Activated T-cell treated with anti-CD3 and anti-CD28 coated beads for 24 hours (primary cell): ENCODE data around the gene PACRG.

ENCODE experiments used
- DNase-seq: peaks from one replicate; pipeline ENCODE4 v3.0.0-alpha.2; 2020; ENCODE audit warnings: low read depth

PACRG gene

DNA sequence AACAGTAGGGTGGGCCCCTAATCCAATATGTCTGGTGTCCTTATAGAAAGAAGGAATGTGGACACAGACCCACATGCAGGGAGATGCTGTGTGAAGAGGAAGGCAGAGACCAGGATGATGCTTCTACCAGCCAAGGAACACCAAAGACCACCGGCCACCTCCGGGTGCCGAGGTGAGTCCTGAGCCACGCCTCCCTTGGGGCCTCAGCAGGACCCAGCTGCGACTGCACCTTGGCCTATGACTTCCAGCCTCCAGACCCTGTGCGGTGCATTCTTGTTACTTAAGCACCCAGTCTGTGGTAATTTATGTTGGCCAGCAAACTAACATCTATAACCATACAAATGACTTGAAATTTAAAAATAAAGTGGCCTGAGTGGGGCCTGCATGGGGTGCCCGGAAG, 607.3 kb downstream of the PACRG start:
- no peak for DNase-seq

DNA sequence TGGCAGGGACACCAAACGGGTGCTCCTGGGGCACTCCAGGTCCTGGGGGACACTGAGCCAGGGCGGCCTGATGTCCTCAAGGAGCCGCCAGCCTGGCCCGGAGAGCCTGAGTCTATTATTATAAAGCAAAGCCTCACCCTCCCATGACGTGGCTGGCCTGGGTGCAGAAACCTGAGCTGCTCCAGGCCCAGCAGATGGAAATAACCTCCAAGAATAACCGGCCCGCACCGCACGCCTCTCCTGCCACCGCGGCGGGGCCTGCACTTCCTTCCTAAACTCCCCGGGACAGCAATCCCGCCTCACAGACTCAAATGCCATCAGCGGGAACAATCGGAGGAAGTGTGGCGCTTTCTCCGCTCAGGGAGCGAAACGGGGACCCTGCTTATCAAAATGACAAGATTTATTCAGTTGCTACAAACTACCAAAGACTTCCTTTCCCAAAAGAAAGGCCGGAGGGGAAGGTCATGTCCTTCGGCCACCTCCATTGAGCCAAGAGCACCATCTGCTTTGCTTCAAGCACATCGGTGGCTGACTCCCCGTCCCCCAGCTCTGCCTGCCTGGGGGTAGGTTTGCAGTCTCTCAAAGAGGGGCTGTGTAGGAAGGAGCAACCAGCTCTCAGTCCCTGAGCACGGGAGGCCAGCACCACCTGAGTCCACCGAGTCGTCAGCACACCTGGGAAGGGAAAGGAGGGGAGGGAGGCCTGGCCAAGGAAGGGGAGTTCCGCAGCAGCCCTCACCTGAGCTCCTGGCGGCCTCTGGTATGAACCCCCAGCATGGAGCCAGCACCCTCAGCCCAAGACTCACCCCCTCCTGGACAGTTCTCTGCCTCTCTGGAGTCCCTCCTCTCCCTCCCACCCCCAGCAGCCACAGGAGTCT, 608.1 kb downstream of the PACRG start:
- DNase-seq: no peak

DNA sequence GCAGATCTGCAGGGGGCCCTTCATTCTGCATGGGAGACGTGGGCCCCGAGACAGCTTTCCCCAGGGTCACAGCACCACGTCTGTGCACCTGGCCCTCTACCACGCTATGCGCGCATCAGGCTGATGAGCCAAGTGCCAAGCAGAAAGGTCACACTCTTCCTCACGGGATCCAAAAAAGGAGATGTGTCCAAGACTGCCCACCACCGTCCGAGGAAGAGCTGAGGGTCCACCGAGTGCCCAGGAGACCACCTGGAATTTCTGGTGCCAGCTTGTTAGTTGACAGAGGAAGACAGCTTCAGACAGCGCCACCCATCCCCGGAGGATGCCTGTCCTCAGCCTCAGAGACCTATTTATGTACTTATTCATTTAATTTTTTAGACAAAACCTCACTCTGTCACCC, 609.2 kb downstream of the PACRG start:
- no peak for DNase-seq

DNA sequence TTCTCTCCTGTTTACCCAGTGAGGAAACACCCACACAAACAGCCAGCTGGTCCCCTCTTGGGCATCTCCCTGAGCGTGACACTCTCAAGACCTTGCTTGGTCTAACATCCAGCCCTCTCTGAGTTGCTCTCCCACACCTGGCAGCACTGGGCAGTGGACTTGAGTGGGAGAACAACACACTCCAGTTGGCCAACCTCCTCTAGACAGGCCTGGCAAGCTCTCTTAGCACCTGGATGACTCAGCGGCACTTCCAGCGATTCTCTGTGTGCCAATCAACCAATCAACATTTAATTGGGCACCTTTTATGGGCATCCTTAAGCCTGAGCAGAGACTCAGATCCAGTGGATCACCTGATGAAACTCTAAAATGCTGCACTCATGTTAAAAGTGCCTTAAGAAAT, 610.2 kb downstream of the PACRG start:
- no peak for DNase-seq

DNA sequence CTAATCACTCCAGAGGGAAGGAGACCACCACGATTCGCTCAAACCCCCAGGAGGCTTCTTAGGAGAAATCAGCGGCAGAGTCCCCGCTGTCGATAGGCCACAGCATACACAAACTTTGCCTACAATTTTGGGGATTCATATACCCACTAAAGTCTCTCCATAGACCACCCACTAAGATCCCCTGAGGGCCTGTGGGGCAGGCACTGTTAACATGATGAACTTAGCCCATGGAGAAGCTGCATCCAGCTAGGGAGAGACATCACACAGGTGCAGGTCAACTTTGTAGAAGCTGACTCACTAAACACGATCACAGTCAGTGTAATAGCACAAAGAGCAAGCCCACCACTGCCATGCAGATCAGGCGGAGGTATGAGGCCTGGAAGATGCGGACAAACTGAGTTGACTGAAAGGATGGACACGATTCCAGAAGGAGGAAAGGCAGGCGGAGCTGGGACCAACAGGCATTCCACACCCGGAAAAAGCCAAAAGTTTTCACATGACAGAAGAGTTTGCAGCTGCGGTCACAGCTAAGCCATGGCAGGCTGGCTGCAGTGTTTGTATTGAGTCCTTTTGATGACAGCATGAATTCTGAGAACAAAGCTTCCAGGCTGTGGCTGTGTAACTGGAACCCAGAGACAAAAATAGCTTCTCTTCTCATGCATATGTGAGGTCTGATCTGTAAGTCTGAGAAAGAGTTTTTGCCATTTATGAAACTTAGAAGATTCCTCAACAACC, 611.1 kb downstream of the PACRG start:
- no peak for DNase-seq

DNA sequence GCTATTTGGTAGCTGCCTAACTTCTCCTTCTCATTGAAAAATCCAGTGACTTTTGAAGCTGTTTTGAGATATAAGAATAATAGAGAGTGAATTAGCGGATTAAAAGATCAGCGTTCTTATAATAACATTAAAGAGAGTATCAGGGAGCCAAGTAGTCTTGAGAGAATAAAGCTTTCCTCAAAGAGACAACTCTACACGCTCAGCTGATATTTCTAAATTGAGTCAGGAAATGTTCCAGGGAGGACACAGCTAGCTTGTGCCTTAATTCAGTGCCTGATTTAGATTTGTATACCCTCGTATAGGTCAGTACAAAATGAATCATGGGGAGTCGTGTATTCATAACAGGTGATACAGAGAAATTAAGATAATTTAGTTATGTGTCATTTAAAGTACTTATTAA, 611.7 kb downstream of the PACRG start:
- no peak for DNase-seq

DNA sequence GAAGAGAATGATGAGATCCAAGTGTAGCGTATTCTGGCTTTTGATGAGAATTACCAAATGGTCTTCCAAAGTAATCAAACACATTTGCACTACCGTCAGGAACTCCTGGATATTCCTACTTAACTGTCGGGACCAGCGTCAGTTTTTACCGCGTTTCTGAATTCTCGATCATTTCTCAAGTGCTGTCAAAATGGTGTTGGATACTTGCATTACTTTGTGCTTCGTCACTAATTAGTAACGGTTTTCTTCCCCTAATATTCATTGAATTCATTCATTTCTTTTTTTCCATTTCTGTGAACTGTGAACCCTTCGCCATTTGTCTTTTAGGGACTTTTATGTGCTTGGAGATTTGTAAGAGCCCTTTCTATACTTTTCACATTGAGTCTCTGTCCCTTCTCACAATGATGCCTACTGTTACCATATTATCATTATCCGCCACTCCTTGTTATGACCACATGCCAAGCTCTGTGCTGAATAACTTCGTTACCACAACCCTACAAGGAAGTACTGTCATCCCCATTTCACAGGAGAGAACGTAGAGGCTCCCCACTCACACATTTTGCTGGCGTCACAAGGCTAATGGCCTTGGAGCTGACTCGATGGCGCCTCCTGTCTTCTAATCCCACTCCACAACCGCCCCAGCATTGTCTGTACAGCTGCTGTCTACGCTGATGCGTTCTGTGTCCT, 612.6 kb downstream of the PACRG start:
- DNase-seq: no peak

DNA sequence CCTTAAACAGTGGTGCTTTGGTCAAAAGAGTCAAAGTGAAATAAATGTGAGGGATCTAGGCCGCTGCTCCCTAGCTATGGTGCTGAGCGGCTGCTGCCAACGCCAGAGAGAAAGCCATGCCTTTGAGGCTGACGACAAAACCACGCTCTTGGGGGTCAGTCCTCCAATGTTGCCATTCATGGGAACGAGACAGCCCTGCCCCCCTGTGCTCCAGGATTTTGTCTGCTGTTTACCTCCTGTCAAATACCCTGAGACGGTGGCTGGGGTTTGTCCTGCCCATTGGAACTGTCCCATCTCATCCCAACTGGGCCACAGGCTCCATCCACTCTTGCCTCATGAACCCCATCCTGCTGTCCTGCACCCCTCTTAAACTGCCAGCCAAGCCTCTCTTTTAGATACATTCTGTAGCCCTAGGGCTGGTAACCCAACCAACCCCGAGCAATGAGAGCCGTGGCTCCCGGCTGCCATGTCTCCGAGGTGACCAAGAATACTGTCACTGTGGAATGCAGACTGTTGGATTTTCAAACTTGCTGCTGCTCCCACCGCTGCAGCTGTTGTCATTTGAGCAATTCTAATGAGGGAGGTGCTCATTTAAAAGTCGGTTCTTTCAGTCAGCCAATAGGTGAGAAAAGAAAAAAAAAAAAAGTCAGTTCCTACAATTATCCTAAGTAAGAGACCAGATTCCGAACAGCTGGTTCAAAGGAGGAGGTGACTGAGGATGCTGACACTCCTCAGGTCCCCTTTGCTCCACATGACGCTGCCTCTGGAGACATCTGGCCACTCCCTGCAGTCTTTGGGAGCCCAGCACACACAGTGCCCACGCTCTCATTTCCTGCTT, 613.7 kb downstream of the PACRG start:
- no peak for DNase-seq

DNA sequence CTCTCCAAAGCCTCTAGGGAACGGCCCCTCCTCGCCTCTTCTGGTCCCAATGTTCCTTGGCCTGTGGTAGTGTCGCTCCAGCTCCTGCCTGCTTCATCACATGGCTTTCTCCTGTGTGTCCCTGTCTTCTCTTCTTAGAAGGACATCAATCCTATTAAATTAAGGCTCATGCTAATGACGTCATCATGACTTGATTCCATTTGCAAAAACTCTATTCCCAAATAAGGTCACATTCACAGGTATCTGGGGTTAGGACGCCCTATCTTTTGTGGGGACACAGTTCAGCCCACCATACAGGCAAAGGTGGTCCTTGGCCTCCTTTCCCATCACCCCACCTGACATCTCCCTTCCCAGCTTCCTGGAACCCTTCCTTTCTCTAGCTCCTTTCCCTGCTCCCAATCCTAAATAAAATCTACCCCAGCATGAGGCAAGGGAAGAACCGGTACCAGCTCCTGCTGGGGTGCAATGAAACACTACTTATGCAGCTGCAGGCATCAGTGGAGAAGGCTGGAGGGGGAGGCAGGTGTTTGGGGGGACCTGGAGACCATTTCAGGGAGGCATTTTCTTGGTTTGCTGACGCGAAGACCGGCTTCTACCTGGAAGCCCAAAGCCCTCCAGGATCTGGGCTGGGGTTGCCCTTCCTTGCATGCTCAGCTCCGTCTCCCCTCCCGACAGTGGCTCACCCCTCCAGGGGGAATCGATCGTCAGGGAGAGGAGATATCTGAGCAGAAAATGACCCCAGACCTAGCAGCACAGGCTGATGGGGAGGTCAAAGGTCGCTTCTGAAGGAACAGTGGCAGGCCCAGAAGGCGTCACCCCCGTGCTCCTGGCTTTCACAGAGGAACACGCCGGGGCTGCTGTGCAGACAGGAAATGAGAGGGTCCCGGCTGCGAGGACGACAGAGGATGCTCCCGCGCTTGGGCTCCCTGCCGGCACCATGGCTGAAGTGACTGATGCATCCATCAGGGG, 615.1 kb downstream of the PACRG start:
- DNase-seq: no peak

DNA sequence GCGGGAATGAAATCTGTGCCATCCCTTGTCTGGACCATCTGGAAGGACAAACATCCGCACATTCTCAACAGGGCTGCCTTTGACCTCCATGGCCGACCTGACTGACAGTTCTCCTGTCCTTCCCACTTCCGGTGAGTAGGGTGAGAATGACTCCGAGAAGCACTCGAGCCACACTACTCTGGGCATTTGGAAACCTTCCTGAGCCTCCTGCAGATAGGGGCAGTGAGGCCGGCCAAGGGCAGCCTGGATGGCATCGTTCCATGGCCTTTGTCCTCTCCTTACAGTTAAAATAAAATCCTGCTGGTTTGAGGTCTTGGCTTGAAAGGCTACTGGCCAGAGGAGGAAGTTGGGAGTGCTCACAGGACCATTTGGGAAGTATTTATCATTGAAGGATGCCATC, 615.8 kb downstream of the PACRG start:
- no peak for DNase-seq

DNA sequence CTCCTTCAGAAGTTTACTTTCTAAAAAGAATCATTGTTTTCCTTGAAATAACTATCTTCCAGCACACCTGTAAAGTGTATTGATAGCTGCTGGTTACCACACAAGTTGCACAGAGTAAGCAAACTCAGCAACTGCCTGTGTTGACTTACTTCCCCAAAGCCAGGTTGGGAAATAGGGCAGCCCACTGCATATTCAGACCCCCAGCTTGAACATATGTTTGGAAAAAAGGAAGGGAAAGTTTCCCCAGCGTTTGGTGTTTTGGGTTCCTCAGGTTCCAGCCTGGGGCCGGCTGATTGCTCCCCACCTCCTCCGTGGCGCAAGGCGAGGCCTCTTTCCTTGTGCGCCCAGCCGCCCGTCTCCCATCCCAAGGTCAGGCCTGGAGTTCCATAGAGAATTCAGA, 616.6 kb downstream of the PACRG start:
- DNase-seq: no peak

DNA sequence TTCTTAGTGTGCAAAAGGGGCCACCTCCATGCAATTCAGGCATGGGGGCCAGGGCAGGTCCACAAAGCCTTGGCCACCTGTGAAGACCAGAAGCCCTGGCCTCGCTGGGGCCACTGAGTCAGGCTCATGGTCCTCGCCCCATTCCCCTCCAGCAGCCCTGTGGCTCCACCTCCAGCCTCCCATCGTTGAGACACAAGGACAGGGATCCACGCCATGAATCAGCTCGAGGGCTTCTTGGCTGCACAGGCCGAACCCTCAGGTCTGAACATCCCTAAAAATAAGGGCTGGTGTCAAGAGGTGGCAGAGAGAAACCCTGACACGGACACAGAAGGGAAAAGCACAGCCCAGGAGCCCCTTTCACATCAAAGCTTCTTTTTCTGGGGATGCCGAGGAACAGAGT, 618.2 kb downstream of the PACRG start:
- no peak for DNase-seq

DNA sequence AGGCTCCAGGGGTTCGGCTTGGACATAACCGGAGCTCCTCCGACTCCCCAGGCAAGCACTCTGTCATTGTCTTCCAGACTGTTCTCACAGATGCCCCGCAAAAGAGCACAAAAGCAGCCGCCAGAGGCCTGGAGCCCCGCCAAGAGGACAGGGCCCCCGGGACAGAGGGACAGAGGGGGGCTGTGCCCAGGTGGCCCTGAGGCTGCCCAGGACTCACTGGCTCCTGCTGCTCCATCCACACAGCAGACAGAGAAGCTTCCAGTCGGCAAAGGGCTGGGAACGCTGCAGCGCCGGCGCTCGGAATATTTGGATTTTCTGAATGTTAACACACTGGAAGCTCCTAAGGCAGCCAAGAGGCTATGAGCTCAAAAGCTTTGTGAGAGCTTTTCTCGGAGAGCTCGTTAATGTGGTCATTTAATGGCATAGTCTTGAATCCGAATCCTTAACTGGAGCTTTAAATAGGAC, 618.8 kb downstream of the PACRG start:
- DNase-seq: no peak

DNA sequence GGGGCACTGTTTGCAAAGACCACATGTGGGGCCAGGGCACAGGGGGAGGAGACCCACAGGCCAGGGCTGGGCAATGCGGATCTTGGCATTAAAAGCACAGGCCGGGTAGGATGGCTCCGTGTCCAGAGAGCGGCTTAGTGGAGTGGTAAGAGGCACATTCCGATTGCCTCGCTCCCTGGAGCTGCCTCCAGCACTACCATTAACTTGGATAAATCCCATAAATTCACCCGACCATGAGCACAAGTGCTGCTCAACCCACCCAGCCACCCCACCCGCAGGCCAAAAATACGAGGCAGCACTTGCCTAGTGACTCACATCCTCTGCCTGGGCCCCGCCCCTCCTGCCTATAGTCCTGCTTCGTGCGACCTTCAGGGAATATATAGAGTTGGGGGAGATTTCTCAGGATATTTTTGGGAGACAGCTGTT, 619.3 kb downstream of the PACRG start:
- DNase-seq: no peak

DNA sequence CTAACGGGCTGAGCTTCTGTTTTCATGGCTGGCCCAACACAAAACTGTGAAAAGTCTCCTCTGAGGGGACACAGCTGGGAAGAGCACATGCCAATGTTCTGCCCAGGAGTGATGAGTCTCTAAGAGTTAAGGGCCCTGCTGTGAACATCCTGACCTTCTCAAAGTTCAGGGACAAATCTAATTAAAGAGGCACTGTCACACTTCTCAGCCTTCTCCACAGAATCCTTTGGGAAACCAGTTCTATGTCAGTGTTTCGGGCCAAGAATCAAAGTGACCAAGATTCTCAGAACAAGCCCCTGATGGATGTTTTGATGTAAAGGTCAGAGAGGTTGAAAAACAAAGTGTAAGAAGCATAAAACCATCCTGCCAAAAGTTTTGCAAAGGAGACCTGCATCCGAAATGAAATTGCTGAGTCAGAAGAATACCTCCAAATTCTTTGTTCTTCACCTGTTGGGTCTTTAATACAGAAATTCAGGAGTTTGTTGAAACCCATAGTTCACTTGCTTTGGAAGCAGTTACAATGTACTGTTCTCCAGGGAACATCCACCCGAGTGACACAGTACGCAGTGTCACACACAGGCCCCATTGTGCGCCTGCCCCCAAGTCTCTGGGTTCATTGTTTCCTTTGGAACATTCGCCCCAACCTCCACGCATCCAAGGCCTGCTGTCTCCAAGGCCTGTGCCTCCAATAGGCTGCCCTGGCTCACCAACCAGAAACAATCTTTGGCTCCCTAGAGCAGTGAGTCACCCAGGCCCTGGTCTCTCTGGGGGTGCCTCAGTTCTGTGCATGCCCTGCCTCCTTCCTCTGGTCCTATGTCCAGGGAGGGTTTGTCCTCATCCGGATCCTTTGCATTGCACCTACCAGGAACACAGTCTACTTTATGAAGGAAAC, 621.3 kb downstream of the PACRG start:
- no peak for DNase-seq

DNA sequence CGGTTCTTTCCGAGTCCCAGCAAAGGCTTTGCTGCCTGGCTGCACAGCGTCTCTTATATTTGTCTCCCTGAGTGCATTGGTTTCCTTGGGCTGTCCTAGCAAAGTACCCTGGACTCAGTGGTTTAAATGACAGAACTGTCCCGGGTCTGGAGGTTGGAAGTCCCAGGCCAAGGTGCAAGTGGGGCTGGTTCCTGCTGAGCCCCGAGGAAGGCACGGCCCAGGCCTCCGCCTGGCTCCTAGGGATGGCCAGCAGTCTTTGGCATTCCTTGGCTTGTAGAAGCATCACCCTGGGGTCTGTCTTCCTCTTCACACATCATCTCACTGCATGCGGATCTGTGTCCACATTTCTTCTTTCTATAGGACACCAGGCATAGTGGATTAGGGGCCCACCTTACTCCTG, 621.9 kb downstream of the PACRG start:
- DNase-seq: no peak

DNA sequence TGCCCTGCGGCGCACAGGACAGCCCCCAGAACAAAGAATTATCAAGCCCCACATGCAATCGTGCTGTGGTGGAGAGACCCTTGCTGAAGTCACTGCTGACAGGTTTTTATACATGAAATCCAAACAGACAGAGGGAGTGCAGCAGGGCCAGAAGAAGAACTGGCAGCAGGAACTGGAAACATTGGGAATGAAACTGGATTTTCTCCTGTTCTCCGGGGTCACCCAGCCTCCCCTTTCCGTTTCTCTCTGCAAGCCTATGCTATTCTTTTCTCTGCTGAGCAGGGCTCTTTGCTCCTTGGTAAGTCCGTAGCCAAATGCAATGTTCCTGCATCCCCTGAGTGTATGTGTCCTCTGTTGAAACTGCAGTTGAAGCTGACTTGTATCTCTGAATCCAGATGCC, 623.2 kb downstream of the PACRG start:
- no peak for DNase-seq

DNA sequence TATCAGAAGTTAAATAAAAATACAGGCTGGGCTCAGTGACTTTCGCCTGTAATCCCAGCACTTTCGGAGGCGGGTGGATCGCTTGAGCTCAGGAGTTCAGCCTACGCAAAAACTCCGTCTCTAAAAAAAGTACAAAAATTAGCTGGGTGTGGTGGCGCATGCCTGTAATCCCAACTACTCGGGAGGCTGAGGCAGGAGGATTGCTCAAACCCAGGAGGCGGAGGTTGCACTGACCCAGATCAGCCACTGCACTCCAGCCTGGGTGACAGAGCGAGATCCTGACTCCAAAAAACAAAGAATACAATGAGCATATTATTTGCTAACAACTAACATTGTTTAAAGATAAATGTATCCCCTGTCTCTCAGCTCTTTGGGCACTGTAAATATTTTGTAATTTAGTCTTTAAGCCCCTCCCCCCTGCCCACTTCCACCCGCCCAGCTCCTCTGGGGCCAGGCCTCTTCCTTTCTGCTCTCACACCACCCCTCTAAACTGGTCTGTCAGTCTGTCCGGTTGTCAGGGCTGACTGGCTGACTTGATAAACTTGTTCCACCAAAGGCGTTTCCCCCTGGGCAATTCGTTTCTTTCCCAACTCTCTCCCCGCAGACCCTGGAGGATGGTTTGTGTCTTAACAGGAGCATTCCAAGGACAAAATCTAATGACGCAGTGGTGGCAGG, 624.4 kb downstream of the PACRG start:
- DNase-seq: no peak

DNA sequence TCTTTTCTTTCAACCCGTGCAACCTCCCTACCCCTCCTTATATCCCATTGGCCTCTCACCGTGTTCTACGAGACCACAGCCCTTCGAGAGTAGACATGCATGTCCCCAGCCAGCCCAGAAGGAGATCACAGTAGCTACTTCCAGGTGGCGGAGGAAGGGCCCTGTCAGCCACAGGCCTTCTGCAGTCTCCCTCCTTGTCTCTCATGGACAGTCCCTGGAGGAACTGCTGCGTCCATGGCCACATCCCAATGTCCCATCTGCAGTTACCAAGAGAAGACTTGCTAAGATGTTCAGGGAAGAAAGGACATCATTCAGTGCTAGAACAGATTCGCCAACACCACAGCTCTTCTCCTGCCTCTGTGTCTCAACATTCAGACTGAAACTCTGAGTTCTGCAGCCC, 625.2 kb downstream of the PACRG start:
- DNase-seq: no peak
